WERI-Rb-1 (cell line): ENCODE measurements around the gene MAP3K15.

Experiments
- DNase-seq: peaks from one replicate; pipeline ENCODE4 v3.0.0-alpha.2; 2020
- H3K27ac ChIP-seq: fragments of 250-450 bp; sonication (Bioruptor Pico); 2 replicates; pipeline ENCODE4 v1.5.1; 2020; ENCODE audit warnings: mild to moderate bottlenecking, moderate library complexity
- H3K27me3 ChIP-seq: fragments of 250-450 bp; sonication (Bioruptor Pico); 2 replicates; pipeline ENCODE4 v1.5.1; 2021; ENCODE audit warnings: mild to moderate bottlenecking, low read depth, moderate library complexity; ENCODE audit not compliant: insufficient read depth, severe bottlenecking
- H3K36me3 ChIP-seq: fragments of 250-450 bp; sonication (Bioruptor Pico); 2 replicates; pipeline ENCODE4 v1.5.1; 2020; ENCODE audit warnings: mild to moderate bottlenecking, moderate library complexity
- H3K4me3 ChIP-seq: 2 replicates; pipeline ENCODE4 v1.5.1; 2011; ENCODE audit warnings: low read depth, mild to moderate bottlenecking, control low read depth, low read length
- H3K9me3 ChIP-seq: fragments of 250-450 bp; sonication (Bioruptor Pico); 2 replicates; pipeline ENCODE4 v1.5.1; 2021; ENCODE audit warnings: mild to moderate bottlenecking, moderate library complexity; ENCODE audit not compliant: severe bottlenecking
- TF ChIP-seq, protein P1 (sequence below): IDR thresholded peaks from 2 replicates; pipeline ENCODE4 v1.5.1; 2011; ENCODE audit warnings: low read depth, mild to moderate bottlenecking, control low read depth, inconsistent platforms, low read length

Gene MAP3K15

DNA sequence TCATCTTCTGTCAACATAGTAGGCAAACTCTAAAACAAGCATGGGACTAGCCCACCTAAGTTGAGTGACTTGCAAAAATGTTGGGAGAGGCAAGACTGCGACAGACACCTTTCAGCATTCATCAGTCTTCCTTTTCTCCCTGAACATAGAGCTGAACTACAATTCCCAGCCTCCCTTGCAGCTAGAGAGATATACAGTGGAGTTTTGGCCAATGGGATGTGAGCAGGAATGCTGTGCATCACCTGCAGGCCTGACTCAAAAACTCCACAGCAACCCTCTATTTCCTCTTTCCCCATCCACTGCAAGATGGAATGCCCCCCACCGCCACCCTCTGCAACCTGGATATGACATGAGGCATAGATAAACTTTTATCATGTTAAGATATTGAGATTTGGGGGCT lies 105.0 kb downstream of the MAP3K15 start:
- H3K9me3 ChIP-seq: no peaks in the 10 kb centered on the region
- TF ChIP-seq, protein P1, sequence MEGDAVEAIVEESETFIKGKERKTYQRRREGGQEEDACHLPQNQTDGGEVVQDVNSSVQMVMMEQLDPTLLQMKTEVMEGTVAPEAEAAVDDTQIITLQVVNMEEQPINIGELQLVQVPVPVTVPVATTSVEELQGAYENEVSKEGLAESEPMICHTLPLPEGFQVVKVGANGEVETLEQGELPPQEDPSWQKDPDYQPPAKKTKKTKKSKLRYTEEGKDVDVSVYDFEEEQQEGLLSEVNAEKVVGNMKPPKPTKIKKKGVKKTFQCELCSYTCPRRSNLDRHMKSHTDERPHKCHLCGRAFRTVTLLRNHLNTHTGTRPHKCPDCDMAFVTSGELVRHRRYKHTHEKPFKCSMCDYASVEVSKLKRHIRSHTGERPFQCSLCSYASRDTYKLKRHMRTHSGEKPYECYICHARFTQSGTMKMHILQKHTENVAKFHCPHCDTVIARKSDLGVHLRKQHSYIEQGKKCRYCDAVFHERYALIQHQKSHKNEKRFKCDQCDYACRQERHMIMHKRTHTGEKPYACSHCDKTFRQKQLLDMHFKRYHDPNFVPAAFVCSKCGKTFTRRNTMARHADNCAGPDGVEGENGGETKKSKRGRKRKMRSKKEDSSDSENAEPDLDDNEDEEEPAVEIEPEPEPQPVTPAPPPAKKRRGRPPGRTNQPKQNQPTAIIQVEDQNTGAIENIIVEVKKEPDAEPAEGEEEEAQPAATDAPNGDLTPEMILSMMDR: no peak
- no peak overlapping the region for H3K4me3 ChIP-seq
- peaks cover 6% of the 10 kb centered on the region for H3K27me3 ChIP-seq
- H3K27ac ChIP-seq: no peak overlapping the region
- no peaks in the 10 kb centered on the region for H3K36me3 ChIP-seq
- DNase-seq: no peak

DNA sequence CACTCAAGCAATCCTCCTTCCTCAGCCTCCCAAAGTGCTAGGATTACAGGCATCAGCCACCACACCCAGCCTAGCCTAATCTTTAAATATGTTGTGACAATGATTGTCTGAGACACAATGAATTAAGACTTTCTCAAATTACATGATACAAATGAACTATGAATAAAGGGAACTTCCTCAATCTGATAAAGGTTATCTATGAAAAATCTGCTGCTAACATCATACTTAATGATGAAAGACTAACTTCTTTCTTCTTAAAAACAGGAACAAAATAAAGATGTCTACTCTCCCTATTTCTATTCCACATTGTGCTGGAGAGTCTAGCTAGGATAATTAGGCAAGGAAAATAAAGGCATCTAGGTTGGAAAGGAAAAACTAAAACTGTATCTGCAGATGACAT lies 111.6 kb downstream of the MAP3K15 start:
- no peak overlapping the region for H3K4me3 ChIP-seq
- H3K9me3 ChIP-seq: no peaks in the 10 kb centered on the region
- no peaks in the 10 kb centered on the region for H3K36me3 ChIP-seq
- no peak for DNase-seq
- no peak overlapping the region for H3K27ac ChIP-seq
- TF ChIP-seq, protein P1: no peak
- H3K27me3 ChIP-seq: peaks cover 15% of the 10 kb centered on the region

DNA sequence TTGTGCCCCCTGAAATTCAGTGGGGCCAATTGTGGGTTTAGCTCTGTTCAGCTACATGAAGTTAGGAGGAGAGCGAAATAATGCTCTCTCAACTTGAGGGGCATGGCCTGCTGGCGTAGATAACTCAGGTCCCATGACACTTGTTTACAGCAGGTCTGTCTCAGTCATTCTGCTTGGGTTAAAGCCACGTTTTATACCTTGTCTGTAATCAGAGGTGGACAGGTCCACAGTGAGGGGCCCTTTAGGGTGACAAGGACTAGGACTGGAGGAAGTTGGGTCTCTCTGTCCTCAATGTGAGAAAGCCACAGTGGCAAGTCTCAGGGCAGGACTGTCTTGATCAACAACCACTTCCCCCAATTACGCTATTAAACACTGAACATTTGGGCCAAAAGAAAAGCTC lies 122.6 kb downstream of the MAP3K15 start:
- Histone ChIP-seq H3K27me3 (peaks cover 24% of the 10 kb centered on the region), H3K4me3 (no peak overlapping the region), H3K9me3 (no peaks in the 10 kb centered on the region), H3K27ac (no peak overlapping the region), H3K36me3 (no peaks in the 10 kb centered on the region)
- TF ChIP-seq, protein P1: no peak
- no peak for DNase-seq

DNA sequence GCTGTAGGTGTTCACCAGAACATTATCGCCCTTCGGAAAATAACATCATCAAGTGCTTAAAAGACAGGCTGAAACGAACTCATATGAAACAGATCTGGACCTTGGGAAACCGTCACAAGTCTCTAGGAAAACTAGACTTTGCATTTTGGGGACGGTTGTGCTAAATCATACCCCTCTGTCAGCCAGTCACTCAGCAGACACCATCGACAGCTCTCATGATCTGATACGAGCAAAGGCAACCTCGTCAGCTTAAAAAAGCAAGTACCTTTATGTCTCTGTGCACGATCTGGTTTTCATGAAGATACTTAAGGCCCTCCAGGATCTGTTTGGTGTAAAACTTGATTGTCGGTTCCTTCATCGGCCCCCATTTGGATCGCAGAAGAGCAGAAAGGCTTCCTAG lies 123.2 kb downstream of the MAP3K15 start:
- Histone ChIP-seq H3K27ac (no peak overlapping the region), H3K4me3 (no peak overlapping the region), H3K36me3 (no peaks in the 10 kb centered on the region), H3K9me3 (no peaks in the 10 kb centered on the region), H3K27me3 (peaks cover 28% of the 10 kb centered on the region)
- DNase-seq: no peak
- TF ChIP-seq, protein P1: no peak

DNA sequence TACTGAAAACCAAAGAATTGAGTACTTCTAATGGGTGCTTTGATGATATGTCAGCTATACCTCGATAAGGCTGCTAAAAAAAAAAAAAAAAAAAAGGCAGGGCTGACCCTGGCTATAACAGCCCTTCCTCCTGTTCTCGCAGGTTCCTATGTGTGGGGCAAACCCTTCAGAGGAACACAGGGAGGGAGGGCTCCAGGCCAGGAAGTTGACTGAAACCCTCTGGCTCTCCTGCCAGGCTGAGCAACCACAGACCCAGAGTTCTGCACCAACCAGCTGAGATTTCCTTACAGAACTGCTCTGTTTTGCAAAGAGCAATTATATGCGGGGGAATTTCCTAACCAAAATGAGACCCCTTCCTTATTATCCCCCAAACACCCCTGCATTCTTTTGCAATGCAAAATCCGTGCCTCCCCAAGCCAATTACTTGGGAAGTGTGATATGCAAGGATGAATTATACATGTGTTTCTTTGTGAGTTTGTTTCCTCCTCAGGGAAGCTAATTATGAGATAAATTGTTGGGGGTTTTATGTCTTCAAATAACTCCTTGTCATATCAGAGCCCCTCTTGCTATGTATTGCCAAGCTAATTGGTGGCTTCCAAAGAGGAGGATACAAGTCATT lies 126.0 kb downstream of the MAP3K15 start:
- H3K27me3 ChIP-seq: peaks cover 23% of the 10 kb centered on the region
- no peak overlapping the region for H3K4me3 ChIP-seq
- no peaks in the 10 kb centered on the region for H3K36me3 ChIP-seq
- H3K27ac ChIP-seq: no peak overlapping the region
- TF ChIP-seq, protein P1: no peak
- no peak for DNase-seq
- peaks cover 2% of the 10 kb centered on the region for H3K9me3 ChIP-seq

DNA sequence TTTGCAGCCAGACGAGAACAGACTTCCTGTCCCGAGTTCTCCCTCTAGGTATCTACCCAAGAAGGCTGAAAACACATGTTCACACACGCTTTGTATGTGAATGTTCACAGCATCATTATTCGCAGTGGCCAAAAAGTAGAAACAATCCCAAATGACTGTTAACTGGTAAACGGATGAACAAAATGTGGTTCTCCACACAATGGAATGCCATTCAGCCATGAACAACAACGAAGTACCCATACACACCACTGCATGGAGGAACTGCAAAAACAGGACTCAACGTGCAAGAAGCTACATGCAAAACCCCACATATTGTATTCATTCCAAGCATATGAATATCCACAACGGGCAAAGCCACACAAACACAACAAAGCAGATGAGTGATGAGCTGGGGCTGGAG lies 126.6 kb downstream of the MAP3K15 start:
- Histone ChIP-seq H3K36me3 (no peaks in the 10 kb centered on the region), H3K27ac (no peak overlapping the region), H3K9me3 (peaks cover 2% of the 10 kb centered on the region), H3K27me3 (peaks cover 19% of the 10 kb centered on the region), H3K4me3 (no peak overlapping the region)
- DNase-seq: no peak
- TF ChIP-seq, protein P1: no peak
